SHP77 (cell line): ENCODE data around the gene FAM170B.

ENCODE experiments used
- DNase-seq, 2 experiments: peaks; one replicate each; lab custom pipeline; 2025; lab: John Stamatoyannopoulos, UW

The FAM170B gene

GRCh38 chr10:49151481-49151880 lies 17.7 kb upstream of the FAM170B start:
- no peak for DNase-seq

- no peak for DNase-seq
Observed at GRCh38 chr10:49151025-49151445, 17.2 kb upstream of the FAM170B start.

- peak in 1 of 2 experiments; percentile 9 for DNase-seq
Observed at GRCh38 chr10:49150426-49150825, 16.6 kb upstream of the FAM170B start.

GRCh38 chr10:49149881-49150280 lies 16.1 kb upstream of the FAM170B start:
- no peak for DNase-seq

- no peak for DNase-seq
Observed at GRCh38 chr10:49144058-49144720, 10.4 kb upstream of the FAM170B start.

GRCh38 chr10:49143249-49143648 lies 9.4 kb upstream of the FAM170B start:
- DNase-seq, result no peak

GRCh38 chr10:49141541-49142332 lies 7.9 kb upstream of the FAM170B start:
- DNase-seq, result no peak

GRCh38 chr10:49140304-49141177 lies 6.7 kb upstream of the FAM170B start:
- DNase-seq, result no peak

GRCh38 chr10:49139846-49140195 lies 6.0 kb upstream of the FAM170B start:
- DNase-seq, result no peak

GRCh38 chr10:49139028-49139845 lies 5.4 kb upstream of the FAM170B start:
- no peak for DNase-seq

- no peak for DNase-seq
Observed at GRCh38 chr10:49138361-49138891, 4.6 kb upstream of the FAM170B start.

- DNase-seq, result no peak
Observed at GRCh38 chr10:49136525-49136924, 2.7 kb upstream of the FAM170B start.

- DNase-seq, result no peak
Observed at GRCh38 chr10:49135575-49136313, 1.9 kb upstream of the FAM170B start.

- no peak for DNase-seq
Observed at GRCh38 chr10:49134327-49134726, 506 bp upstream of the FAM170B start.

- DNase-seq, result no peak
Observed at GRCh38 chr10:49132362-49132737, 1.5 kb downstream of the FAM170B start.

GRCh38 chr10:49131507-49132361 lies 2.1 kb downstream of the FAM170B start:
- no peak for DNase-seq

GRCh38 chr10:49129376-49129775 lies 4.4 kb downstream of the FAM170B start:
- DNase-seq, result no peak

- DNase-seq, result no peak
Observed at GRCh38 chr10:49128854-49129253, 5.0 kb downstream of the FAM170B start.

- DNase-seq, result no peak
Observed at GRCh38 chr10:49123981-49124950, 9.6 kb downstream of the FAM170B start.
